OCI-LY7 (cell line): ENCODE data around the gene TANGO2.

Source experiments
- EZH2phosphoT487 ChIP-seq: fragments of 200-600 bp; sonication (generic); IDR thresholded peaks from 2 replicates; pipeline ENCODE4 v1.6.1; 2018; ENCODE audit warnings: low read depth, borderline replicate concordance, mild to moderate bottlenecking, mixed run types, antibody characterized with exemption, low read length, moderate library complexity, mixed read lengths
- TF ChIP-seq, protein P1 (sequence below): fragments of 200-600 bp; sonication (generic); conservative IDR thresholded peaks from 2 replicates; pipeline ENCODE4 v1.5.1; 2014; ENCODE audit warnings: mild to moderate bottlenecking, antibody characterized with exemption, low read length, moderate library complexity, mixed read lengths

DNA sequence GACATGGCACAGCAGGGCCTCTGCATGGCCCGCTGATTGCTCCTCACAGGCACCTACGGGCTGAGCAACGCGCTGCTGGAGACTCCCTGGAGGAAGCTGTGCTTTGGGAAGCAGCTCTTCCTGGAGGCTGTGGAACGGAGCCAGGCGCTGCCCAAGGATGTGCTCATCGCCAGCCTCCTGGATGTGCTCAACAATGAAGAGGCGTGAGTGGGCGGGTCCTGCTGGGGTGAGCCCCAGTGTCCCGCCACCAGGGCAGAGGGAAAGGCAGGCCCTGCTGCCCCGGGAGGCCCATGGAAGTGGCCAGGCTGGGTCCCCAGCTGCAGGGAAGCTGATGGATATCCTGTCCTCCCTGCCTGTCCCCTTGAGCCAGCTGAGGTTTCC, 40.6 kb downstream of the TANGO2 start:
- TF ChIP-seq, protein P1, sequence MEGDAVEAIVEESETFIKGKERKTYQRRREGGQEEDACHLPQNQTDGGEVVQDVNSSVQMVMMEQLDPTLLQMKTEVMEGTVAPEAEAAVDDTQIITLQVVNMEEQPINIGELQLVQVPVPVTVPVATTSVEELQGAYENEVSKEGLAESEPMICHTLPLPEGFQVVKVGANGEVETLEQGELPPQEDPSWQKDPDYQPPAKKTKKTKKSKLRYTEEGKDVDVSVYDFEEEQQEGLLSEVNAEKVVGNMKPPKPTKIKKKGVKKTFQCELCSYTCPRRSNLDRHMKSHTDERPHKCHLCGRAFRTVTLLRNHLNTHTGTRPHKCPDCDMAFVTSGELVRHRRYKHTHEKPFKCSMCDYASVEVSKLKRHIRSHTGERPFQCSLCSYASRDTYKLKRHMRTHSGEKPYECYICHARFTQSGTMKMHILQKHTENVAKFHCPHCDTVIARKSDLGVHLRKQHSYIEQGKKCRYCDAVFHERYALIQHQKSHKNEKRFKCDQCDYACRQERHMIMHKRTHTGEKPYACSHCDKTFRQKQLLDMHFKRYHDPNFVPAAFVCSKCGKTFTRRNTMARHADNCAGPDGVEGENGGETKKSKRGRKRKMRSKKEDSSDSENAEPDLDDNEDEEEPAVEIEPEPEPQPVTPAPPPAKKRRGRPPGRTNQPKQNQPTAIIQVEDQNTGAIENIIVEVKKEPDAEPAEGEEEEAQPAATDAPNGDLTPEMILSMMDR: no peak
- no peak for TF ChIP-seq EZH2phosphoT487
